Stomach (tissue), 4 donors: ENCODE results near the gene ALKAL2.

ENCODE experiments used
- CTCF ChIP-seq, 7 experiments: fragments of 450-650 bp in 4 of 7; fragments of 200-600 bp in 3 of 7; sonication (generic) in 3 of 7; IDR thresholded peaks; one replicate each; pipeline ENCODE4 v1.5.1; 2016 to 2019; ENCODE audit warnings: antibody characterized with exemption in 7 of 7, control low read depth in 2 of 7, mild to moderate bottlenecking in 1 of 7
- EP300 ChIP-seq: sonication (generic); formaldehyde crosslinking; IDR thresholded peaks from one replicate; pipeline ENCODE4 v1.6.1; 2017; ENCODE audit warnings: antibody characterized with exemption
- POLR2A ChIP-seq, 4 donors: fragments of 450-650 bp; IDR thresholded peaks; one replicate each; pipeline ENCODE4 v1.6.1; 2016; ENCODE audit warnings: antibody characterized with exemption in 4 of 4, control low read depth in 2 of 4, mild to moderate bottlenecking in 1 of 4, moderate library complexity in 1 of 4
- POLR2AphosphoS5 ChIP-seq, 3 donors: sonication (generic); formaldehyde crosslinking; IDR thresholded peaks; one replicate each; pipeline ENCODE4 v1.6.1; 2016; ENCODE audit warnings: antibody characterized with exemption in 3 of 3

DNA sequence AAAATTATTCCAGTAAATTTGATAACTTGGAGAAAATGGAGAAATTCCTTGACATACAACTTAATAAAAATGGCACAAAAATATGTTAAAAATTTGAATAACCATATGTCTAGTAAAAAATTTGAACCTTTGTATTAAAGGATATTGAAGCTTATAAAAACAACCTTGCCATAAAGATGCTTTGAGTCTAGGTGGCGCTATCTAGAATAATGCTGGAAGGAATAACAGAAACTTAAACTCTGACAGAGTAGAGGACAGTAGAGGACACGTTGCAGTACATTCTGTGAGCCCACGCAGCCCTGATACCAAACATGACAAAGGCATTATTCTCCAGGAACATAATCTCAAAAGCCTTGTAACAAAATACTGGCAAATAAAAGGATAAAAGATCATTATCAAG, 44.7 kb upstream of the ALKAL2 start:
- TF ChIP-seq EP300: no peak
- no peak for TF ChIP-seq POLR2A (IDR thresholded peaks at IDR 0.05)
- no peak for TF ChIP-seq CTCF (IDR thresholded peaks at IDR 0.05)
- no peak for TF ChIP-seq POLR2AphosphoS5 (IDR thresholded peaks at IDR 0.05)
